ENCODE results near the gene SNX14. TPM values are rescaled to one million over a fixed set of nuclear protein-coding genes. Genes with fewer than 3 reads are reported as not detected.

The SNX14 gene
- total and polyA plus RNA-seq, 2 of the 8 experiments (the other 6 are each of a cell fraction or from before 2014, with no cell fraction given) = 11.9 to 24.2 TPM

GRCh38 chr6:85516168-85516567 lies 77.5 kb downstream of the SNX14 start:
- Histone ChIP-seq H4K8ac (ENCODE audit: extremely low read depth, insufficient read depth, low read length) (no peak overlapping the region), H3K9ac (replicated peaks in 1 of 4; ENCODE audit: extremely low read depth in 1 of 4, low read depth in 3 of 4, low read length in 3 of 4) (no peak overlapping the region), H3K4me2 (ENCODE audit: insufficient read depth in 1 of 2, low read depth in 2 of 2, low read length in 2 of 2) (no peak overlapping the region), H2AFZ (ENCODE audit: low read length) (no peak overlapping the region), H3K27me3 (replicated peaks in 1 of 4; ENCODE audit: control insufficient read depth in 3 of 4, extremely low read depth in 1 of 4, insufficient read depth in 3 of 4, low read length in 3 of 4) (no peaks in the 10 kb centered on the region), H3K4me3 (ENCODE audit: extremely low read depth in 1 of 4, insufficient read depth in 2 of 4, low read depth in 3 of 4, low read length in 4 of 4) (no peak overlapping the region), H3K18ac (ENCODE audit: extremely low read depth, low read length) (no peak overlapping the region), H3K79me2 (ENCODE audit: control insufficient read depth in 1 of 2, insufficient read depth in 2 of 2, low read length in 2 of 2) (no peaks in the 10 kb centered on the region), H3K23ac (ENCODE audit: insufficient read length) (no peak overlapping the region), H3K27ac (ENCODE audit: low read depth, low read length) (no peak overlapping the region), H2BK15ac (ENCODE audit: low read length) (no peak overlapping the region), H4K91ac (replicated peaks; ENCODE audit: insufficient read length, low read length) (no peak overlapping the region), H2BK20ac (ENCODE audit: low read length) (no peak overlapping the region), H3K23me2 (ENCODE audit: low read depth, low read length) (no peaks in the 10 kb centered on the region), H3K56ac (replicated peaks; ENCODE audit: insufficient read length, low read depth, low read length) (no peak overlapping the region), H4K5ac (ENCODE audit: insufficient read length, low read depth, low read length) (no peak overlapping the region), H2BK120ac (replicated peaks; ENCODE audit: low read depth, low read length) (no peak overlapping the region), H3K36me3 (ENCODE audit: control insufficient read depth in 2 of 4, insufficient read depth in 4 of 4, low read length in 3 of 4) (peaks cover 0 to 13% (median 0%) of the 10 kb centered on the region in 4 experiments; a peak in 2 of 8 replicates), H2BK12ac (ENCODE audit: low read depth, low read length) (no peak overlapping the region), H3K14ac (ENCODE audit: insufficient read length) (no peak overlapping the region), H2BK5ac (ENCODE audit: low read depth, low read length) (no peak overlapping the region), H2AK5ac (ENCODE audit: low read depth, low read length) (no peak overlapping the region), H3K79me1 (ENCODE audit: low read depth, low read length) (no peaks in the 10 kb centered on the region), H3K9me3 (ENCODE audit: insufficient read depth in 2 of 2, low read depth in 1 of 2, low read length in 1 of 2) (no peaks in the 10 kb centered on the region), H4K20me1 (replicated peaks in 1 of 2; ENCODE audit: control insufficient read depth in 1 of 2, insufficient read depth in 2 of 2, low read length in 2 of 2) (no peaks in the 10 kb centered on the region), H3K4me1 (replicated peaks in 1 of 4; ENCODE audit: control insufficient read depth in 3 of 4, insufficient read depth in 4 of 4, low read length in 3 of 4) (no peaks in the 10 kb centered on the region), H3K4ac (replicated peaks; ENCODE audit: insufficient read length, low read depth, low read length) (no peak overlapping the region)
- ChIA-PET POLR2A (ENCODE audit: partially characterized antibody) (no interaction called here), CTCF (ENCODE audit: partially characterized antibody) (interaction anchor here (1.3 kb wide), 2 partner anchors 20 to 33 kb away, joined by 3 to 5 read pairs; no protein-coding TSS in a partner anchor)
- no peak for DNase-seq (ENCODE audit: low read depth in 1 of 2, low spot score in 2 of 2)
- no peak for TF ChIP-seq POLR2A (IDR thresholded peaks at IDR 0.05; ENCODE audit: control extremely low read depth in 1 of 2, low read depth in 2 of 2, low read length in 2 of 2)
- TF ChIP-seq BACH1 (IDR thresholded peaks at IDR 0.05; ENCODE audit: low read length) = no peak
- no peak for TF ChIP-seq MAFK (IDR thresholded peaks at IDR 0.05; ENCODE audit: low read depth, low read length)
- no peak for TF ChIP-seq SP4 (IDR thresholded peaks at IDR 0.05; ENCODE audit: low read length)
- no peak for TF ChIP-seq CBX8 (IDR thresholded peaks at IDR 0.05; ENCODE audit: borderline replicate concordance, low read depth, low read length)
- no peak for TF ChIP-seq JUND (IDR thresholded peaks at IDR 0.05; ENCODE audit: low read length)
- no peak for TF ChIP-seq RAD21 (IDR thresholded peaks at IDR 0.05 in 1 of 2, conservative IDR thresholded peaks at IDR 0.05 in 1 of 2; ENCODE audit: low read depth in 2 of 2, low read length in 2 of 2)
- FAIRE-seq = no peak

Data from H1 (cell line).